HG03025 (cell line): ENCODE measurements around the gene CUX1.

ENCODE experiments used
- ATAC-seq: cut with Tn5 transposase; IDR thresholded peaks from one replicate; pipeline ENCODE4 v1.9.1; 2021; ENCODE audit warnings: mild to moderate bottlenecking, moderate library complexity; ENCODE audit not compliant: unreplicated experiment, low FRiP score

Gene CUX1

GRCh38 chr7:102079140-102080018, 262.0 kb downstream of the CUX1 start:
- no peak for ATAC-seq

- ATAC-seq, result no peak
These were observed 262.6 kb downstream of the CUX1 start for GRCh38 chr7:102080019-102080433.

- ATAC-seq, result no peak
These were observed 263.2 kb downstream of the CUX1 start for GRCh38 chr7:102080434-102081243.

GRCh38 chr7:102081244-102081627, 263.8 kb downstream of the CUX1 start:
- ATAC-seq, result no peak

GRCh38 chr7:102082693-102083368, 265.4 kb downstream of the CUX1 start:
- ATAC-seq, result no peak

- no peak for ATAC-seq
These were observed 267.9 kb downstream of the CUX1 start for GRCh38 chr7:102085218-102085772.

GRCh38 chr7:102089175-102090098, 272.0 kb downstream of the CUX1 start:
- ATAC-seq, result no peak

- ATAC-seq, result no peak
These were observed 276.3 kb downstream of the CUX1 start for GRCh38 chr7:102093599-102094315.

- ATAC-seq, result no peak
These were observed 276.9 kb downstream of the CUX1 start for GRCh38 chr7:102094316-102094650.

- ATAC-seq, result no peak
These were observed 278.0 kb downstream of the CUX1 start for GRCh38 chr7:102095321-102096011.

- no peak for ATAC-seq
These were observed 278.5 kb downstream of the CUX1 start for GRCh38 chr7:102096012-102096332.

GRCh38 chr7:102096706-102097427, 279.4 kb downstream of the CUX1 start:
- ATAC-seq, result no peak

GRCh38 chr7:102097601-102098161, 280.3 kb downstream of the CUX1 start:
- no peak for ATAC-seq

- no peak for ATAC-seq
These were observed 281.6 kb downstream of the CUX1 start for GRCh38 chr7:102098986-102099385.

GRCh38 chr7:102099474-102099873, 282.0 kb downstream of the CUX1 start:
- no peak for ATAC-seq

- ATAC-seq, result no peak
These were observed 283.7 kb downstream of the CUX1 start for GRCh38 chr7:102101111-102101551.

GRCh38 chr7:102101926-102102325, 284.5 kb downstream of the CUX1 start:
- ATAC-seq, result no peak

GRCh38 chr7:102103027-102103372, 285.6 kb downstream of the CUX1 start:
- no peak for ATAC-seq
